Measurements from ENCODE around the gene GRIN2C.

DNA sequence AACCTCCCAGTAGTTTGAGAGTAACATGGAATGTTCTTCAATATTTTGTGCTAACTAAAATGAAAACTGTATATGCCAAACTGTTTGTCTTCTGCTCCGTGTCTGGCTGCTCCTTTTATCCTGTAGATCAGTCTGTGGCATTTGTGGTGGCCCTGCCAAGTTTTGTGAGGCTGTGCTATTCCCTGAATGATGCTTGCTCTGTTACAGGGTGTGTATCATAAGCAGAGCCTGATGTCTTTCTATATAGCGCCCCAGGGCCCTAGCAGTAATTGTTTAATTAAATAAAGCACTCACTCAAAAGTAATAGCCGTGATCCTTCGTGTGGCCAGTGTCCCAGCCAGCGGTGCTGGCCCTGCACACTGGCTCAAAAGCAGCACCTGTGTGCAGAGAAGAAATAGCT, 55.7 kb downstream of the GRIN2C start:
- TF ChIP-seq, protein P1, sequence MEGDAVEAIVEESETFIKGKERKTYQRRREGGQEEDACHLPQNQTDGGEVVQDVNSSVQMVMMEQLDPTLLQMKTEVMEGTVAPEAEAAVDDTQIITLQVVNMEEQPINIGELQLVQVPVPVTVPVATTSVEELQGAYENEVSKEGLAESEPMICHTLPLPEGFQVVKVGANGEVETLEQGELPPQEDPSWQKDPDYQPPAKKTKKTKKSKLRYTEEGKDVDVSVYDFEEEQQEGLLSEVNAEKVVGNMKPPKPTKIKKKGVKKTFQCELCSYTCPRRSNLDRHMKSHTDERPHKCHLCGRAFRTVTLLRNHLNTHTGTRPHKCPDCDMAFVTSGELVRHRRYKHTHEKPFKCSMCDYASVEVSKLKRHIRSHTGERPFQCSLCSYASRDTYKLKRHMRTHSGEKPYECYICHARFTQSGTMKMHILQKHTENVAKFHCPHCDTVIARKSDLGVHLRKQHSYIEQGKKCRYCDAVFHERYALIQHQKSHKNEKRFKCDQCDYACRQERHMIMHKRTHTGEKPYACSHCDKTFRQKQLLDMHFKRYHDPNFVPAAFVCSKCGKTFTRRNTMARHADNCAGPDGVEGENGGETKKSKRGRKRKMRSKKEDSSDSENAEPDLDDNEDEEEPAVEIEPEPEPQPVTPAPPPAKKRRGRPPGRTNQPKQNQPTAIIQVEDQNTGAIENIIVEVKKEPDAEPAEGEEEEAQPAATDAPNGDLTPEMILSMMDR (IDR thresholded peaks at IDR 0.05): no peak
- TF ChIP-seq POLR2AphosphoS5 (IDR thresholded peaks at IDR 0.05) (no peak), POLR2A (IDR thresholded peaks at IDR 0.05) (no peak), EP300 (IDR thresholded peaks at IDR 0.05) (no peak)

Data from gastroesophageal sphincter (tissue), 3 donors.